DOHH2 (cell line): ENCODE measurements around the gene ST8SIA2.

ENCODE experiments used
- H3F3A ChIP-seq: fragments of 200-600 bp; sonication (generic), shearing (Covaris generic); 2 replicates; pipeline ENCODE4 v1.6.0; 2016; ENCODE audit warnings: antibody characterized with exemption, mild to moderate bottlenecking; ENCODE audit not compliant: control insufficient read depth, insufficient read depth
- H3K27ac ChIP-seq: fragments of 200-600 bp; sonication (generic); 2 replicates; pipeline ENCODE4 v1.5.1; 2014; ENCODE audit warnings: low read depth, mild to moderate bottlenecking, low read length, moderate library complexity
- H3K27me3 ChIP-seq: fragments of 200-600 bp; sonication (generic); 2 replicates; pipeline ENCODE4 v1.6.1; 2014; ENCODE audit warnings: mild to moderate bottlenecking, low read length, mixed read lengths; ENCODE audit not compliant: control insufficient read depth
- H3K36me3 ChIP-seq: fragments of 200-600 bp; sonication (generic); 2 replicates; pipeline ENCODE4 v1.6.1; 2014; ENCODE audit warnings: mild to moderate bottlenecking, low read length, moderate library complexity, mixed read lengths; ENCODE audit not compliant: control insufficient read depth
- H3K4me1 ChIP-seq: fragments of 200-600 bp; sonication (generic); 2 replicates; pipeline ENCODE4 v1.6.1; 2014; ENCODE audit warnings: mild to moderate bottlenecking, low read length, mixed read lengths; ENCODE audit not compliant: control insufficient read depth
- H3K4me2 ChIP-seq: fragments of 200-600 bp; sonication (generic); 2 replicates; pipeline ENCODE4 v1.6.0; 2014; ENCODE audit warnings: mild to moderate bottlenecking, low read length, moderate library complexity
- H3K4me3 ChIP-seq: fragments of 200-600 bp; sonication (generic); 2 replicates; pipeline ENCODE4 v1.5.1; 2014; ENCODE audit warnings: mild to moderate bottlenecking, low read length, mixed read lengths
- H3K79me2 ChIP-seq: fragments of 200-600 bp; sonication (generic); 2 replicates; pipeline ENCODE4 v1.6.1; 2014; ENCODE audit warnings: mild to moderate bottlenecking, low read length, mixed read lengths; ENCODE audit not compliant: control insufficient read depth
- H3K9me2 ChIP-seq: fragments of 200-600 bp; sonication (generic); replicated peaks from 2 replicates; pipeline ENCODE4 v1.6.1; 2014; ENCODE audit warnings: mild to moderate bottlenecking, low read length, mixed read lengths; ENCODE audit not compliant: control insufficient read depth
- H3K9me3 ChIP-seq: fragments of 200-600 bp; sonication (generic); 2 replicates; pipeline ENCODE4 v1.6.1; 2014; ENCODE audit warnings: antibody characterized with exemption, low read length, mixed read lengths; ENCODE audit not compliant: control insufficient read depth, insufficient read depth
- H4K20me1 ChIP-seq: fragments of 200-600 bp; sonication (generic); 2 replicates; pipeline ENCODE4 v1.6.0; 2014; ENCODE audit warnings: low read depth, mild to moderate bottlenecking, antibody characterized with exemption, low read length, moderate library complexity; ENCODE audit not compliant: control insufficient read depth, insufficient read depth
- EZH2phosphoT487 ChIP-seq: fragments of 200-600 bp; sonication (generic); IDR thresholded peaks from 2 replicates; pipeline ENCODE4 v1.6.1; 2017; ENCODE audit warnings: borderline replicate concordance, mild to moderate bottlenecking, antibody characterized with exemption, low read length, moderate library complexity, mixed read lengths
- TF ChIP-seq, protein P1 (sequence below): fragments of 200-600 bp; sonication (generic); IDR thresholded peaks from one replicate; pipeline ENCODE4 v1.5.1; 2014; ENCODE audit warnings: antibody characterized with exemption, mild to moderate bottlenecking, low read depth, low read length; ENCODE audit not compliant: poor library complexity, severe bottlenecking

ST8SIA2 gene

DNA sequence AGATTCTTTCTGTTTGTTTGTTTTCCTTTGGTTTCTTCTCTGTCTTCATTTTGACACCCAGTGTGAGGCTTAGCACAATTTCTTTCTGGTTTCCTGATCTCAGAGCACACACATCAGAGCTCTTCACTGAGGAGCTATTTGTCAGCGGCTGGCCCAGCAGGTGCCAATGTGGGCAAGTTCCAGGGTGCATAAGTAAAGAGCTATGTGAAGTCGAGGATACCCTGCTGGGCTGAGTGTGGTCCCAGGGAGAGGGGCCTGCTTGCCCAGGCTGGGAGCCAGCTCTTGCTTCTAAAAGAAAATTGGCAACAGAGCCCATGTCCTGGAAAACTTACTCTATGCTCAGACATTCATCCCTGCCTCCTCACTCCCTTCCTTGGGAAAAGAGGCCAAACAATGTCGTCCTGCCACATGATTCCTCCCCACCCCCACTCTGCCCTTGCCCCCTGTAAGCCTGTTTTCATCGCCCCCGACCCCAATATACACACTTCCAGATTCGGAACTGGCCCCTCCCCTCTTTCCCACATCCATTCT is 101.2 kb downstream of the ST8SIA2 start:
- H3K79me2 ChIP-seq, result no peaks in the 10 kb centered on the region
- no peaks in the 10 kb centered on the region for H3K9me2 ChIP-seq
- TF ChIP-seq, protein P1, sequence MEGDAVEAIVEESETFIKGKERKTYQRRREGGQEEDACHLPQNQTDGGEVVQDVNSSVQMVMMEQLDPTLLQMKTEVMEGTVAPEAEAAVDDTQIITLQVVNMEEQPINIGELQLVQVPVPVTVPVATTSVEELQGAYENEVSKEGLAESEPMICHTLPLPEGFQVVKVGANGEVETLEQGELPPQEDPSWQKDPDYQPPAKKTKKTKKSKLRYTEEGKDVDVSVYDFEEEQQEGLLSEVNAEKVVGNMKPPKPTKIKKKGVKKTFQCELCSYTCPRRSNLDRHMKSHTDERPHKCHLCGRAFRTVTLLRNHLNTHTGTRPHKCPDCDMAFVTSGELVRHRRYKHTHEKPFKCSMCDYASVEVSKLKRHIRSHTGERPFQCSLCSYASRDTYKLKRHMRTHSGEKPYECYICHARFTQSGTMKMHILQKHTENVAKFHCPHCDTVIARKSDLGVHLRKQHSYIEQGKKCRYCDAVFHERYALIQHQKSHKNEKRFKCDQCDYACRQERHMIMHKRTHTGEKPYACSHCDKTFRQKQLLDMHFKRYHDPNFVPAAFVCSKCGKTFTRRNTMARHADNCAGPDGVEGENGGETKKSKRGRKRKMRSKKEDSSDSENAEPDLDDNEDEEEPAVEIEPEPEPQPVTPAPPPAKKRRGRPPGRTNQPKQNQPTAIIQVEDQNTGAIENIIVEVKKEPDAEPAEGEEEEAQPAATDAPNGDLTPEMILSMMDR, result no peak
- TF ChIP-seq EZH2phosphoT487, result no peak
- H3K4me1 ChIP-seq, result no peaks in the 10 kb centered on the region
- H3K27me3 ChIP-seq, result no peaks in the 10 kb centered on the region
- H3K27ac ChIP-seq, result no peak overlapping the region
- H3K4me3 ChIP-seq, result no peak overlapping the region
- no peaks in the 10 kb centered on the region for H4K20me1 ChIP-seq
- H3K36me3 ChIP-seq, result no peaks in the 10 kb centered on the region
- no peak overlapping the region for H3K4me2 ChIP-seq
- no peaks in the 10 kb centered on the region for H3F3A ChIP-seq
- H3K9me3 ChIP-seq, result no peaks in the 10 kb centered on the region

DNA sequence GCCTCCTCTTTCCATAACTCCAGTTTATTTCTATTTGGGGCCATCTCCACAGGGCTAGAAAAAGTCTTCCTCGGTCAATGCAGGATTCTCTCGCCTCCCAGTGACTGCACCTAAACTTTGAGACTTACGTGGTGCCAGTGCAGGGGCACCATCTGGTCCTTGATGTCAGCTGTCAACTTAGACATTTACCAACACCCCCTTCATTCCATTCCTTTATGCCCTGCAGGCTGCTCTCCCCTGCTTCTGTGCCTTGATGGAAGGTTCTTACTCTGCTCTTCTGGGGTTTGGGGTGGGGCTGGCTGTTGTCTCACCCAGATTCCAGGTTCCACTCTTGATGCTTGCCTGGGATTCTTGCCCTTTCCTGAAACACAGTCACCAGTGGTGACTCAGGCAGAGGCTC is 101.8 kb downstream of the ST8SIA2 start:
- Histone ChIP-seq H3F3A (no peaks in the 10 kb centered on the region), H3K4me2 (no peak overlapping the region), H3K9me2 (no peaks in the 10 kb centered on the region), H3K4me3 (no peak overlapping the region), H3K27ac (no peak overlapping the region), H3K36me3 (no peaks in the 10 kb centered on the region), H4K20me1 (no peaks in the 10 kb centered on the region), H3K4me1 (no peaks in the 10 kb centered on the region), H3K79me2 (no peaks in the 10 kb centered on the region), H3K27me3 (no peaks in the 10 kb centered on the region), H3K9me3 (no peaks in the 10 kb centered on the region)
- TF ChIP-seq, protein P1, result no peak
- no peak for TF ChIP-seq EZH2phosphoT487

DNA sequence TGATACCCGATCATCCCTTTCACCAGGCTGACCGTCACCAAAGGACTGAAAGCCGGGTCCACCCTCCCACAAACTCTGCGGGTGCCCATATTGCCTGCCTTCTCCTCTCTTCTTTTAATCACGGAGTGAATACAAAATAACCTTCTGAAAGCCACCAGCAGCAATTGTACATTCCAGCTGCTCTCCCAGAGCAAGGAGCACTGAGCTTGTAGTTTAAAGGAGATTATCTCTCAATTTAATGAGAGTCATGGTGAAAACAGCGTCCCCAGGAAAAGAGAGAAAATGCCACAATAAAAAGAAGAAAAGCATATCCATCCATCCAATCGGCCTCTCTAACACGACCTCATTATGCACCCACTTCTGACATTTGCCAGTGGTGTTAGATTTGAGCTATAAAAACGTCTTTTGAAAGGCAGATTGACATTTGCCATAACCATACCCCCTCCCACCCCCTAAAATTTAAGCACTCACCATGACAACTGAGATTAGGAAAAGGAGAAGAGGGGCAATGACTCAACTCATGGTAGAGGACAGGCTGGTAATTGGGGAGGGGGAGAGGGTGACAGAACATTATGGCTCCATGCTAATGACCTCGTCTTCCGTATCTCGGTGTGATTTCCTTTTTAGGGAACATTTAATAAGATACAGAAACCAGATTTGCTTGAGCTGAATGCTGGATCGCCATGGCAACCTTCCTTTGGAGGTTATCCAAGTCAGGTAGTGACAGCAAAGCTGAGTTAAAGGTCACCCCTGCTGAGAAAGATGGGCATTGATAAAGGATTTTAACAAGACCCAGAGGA is 106.2 kb downstream of the ST8SIA2 start:
- Histone ChIP-seq H3K4me1 (no peaks in the 10 kb centered on the region), H3F3A (no peaks in the 10 kb centered on the region), H3K36me3 (no peaks in the 10 kb centered on the region), H3K4me3 (no peak overlapping the region), H3K79me2 (no peaks in the 10 kb centered on the region), H3K27ac (no peak overlapping the region), H4K20me1 (no peaks in the 10 kb centered on the region), H3K27me3 (peaks cover 17% of the 10 kb centered on the region), H3K4me2 (no peak overlapping the region), H3K9me2 (no peaks in the 10 kb centered on the region), H3K9me3 (no peaks in the 10 kb centered on the region)
- TF ChIP-seq, protein P1, result no peak
- TF ChIP-seq EZH2phosphoT487, result no peak
